ENCODE results near the gene CANT1.
A peak's percentile ranks its signal among the peaks of the same experiment; 100 is the strongest.
"Not testable (repeated sequence)": the region's sequence is repeated elsewhere in the genome, so short reads cannot be mapped to it uniquely, and the experiment has no call there.

The CANT1 gene

DNA sequence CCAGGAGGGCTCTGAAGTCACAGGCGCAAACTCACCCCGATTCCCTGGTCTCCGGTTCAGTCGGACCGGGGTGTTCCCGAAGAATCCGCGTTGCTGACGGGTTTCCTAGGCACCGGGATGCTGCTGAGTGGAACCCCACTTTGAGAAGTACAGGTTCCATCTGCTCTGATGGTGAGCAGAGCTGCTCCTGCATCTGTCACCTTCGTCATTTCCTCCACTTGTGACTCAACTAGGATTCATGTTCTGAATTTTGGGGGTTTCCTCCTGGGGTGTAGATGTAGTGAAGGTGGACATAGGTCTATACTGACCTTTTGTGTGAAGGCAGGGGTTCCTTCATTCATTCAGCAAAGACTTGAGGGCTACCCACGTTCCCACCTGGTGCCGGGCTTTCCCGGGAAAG lies 54.9 kb downstream of the CANT1 start:
- DNase-seq: no peak

- peak; percentile 7 for DNase-seq
These were observed 55.9 kb downstream of the CANT1 start for GRCh38 chr17:78953356-78954350.

- DNase-seq: no peak
These were observed 56.9 kb downstream of the CANT1 start for GRCh38 chr17:78952706-78953105.

DNA sequence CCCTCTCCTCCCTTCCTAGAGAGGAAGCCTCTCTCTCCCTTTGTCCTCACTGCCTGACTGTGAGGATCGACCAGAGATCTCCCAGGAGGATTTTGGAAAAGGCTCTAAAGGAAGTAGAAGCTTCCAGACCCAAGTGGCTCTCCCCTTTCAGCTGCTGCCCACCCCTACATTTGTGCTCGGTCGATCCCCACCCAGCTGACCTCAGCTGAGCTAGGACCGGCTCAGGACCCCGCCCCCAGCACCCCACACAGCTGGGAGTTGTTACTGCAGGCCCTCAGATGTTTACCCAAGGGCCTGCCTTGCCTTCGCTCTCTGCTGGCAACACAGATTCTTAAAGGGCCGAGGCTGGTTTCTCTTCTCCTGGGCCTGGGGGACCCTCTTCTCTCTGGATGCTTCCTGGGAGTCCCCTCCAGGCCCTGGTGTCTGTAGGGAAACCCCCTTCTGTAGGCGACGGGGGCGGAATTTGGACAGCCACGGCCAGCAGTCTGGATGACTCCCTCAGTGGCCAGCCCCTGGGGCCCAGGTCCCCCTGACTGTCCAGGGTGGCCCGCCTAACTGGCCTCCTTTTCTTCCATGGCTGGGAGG lies 57.5 kb downstream of the CANT1 start:
- no peak for DNase-seq

DNA sequence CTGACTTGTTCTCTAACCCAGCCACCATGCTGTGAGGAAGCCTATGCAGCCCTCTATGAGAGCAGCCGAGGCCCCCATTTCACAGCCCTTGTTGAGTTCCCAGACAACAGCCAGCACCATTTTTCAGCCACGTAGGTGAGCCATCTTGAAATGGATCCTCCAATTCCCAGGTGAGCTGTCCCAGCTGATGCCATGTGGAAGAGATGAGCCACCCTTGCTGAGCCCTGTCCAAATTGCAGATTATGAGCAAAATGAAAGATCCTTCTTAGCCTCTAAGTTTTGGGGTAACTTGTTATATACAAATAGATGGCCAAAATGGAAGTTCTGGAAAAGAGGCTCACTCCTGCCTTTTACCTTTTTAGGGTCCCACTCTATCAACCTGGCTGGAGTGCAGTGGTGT lies 58.7 kb downstream of the CANT1 start:
- no peak for DNase-seq

GRCh38 chr17:78947235-78948149 lies 62.1 kb downstream of the CANT1 start:
- no peak for DNase-seq

DNA sequence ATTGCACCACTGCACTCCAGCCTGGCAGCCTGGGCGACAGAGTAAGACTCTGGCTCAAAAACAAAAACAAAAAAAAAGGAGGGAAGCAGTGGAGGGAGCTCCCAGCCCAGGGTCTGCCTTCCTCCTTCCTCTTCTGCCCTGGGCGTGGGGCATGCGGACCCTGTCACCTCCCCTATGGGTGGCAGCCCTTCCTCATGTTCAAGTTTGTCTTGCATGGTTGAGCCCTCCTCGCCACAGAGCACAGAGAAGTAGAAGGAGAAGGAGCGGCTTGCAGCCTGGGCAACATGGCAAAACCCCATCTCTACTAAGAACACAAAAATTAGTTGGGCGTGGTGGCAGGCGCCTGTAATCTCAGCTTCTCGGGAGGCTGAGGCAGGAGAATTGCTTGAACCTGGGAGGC lies 62.9 kb downstream of the CANT1 start:
- DNase-seq: no peak

- no peak for DNase-seq
These were observed 63.4 kb downstream of the CANT1 start for GRCh38 chr17:78946131-78946530.

- not testable (repeated sequence) for DNase-seq
These were observed 64.1 kb downstream of the CANT1 start for GRCh38 chr17:78945455-78945854.

- no peak for DNase-seq
These were observed 64.6 kb downstream of the CANT1 start for GRCh38 chr17:78944956-78945355.

GRCh38 chr17:78944026-78944425 lies 65.5 kb downstream of the CANT1 start:
- DNase-seq: no peak

Data from NCI-H1092 treated with DMSO at 0.1 percent for 48 hours (cell line).